HepG2 (cell line): ENCODE measurements around the gene RPTOR. TPM values are rescaled to one million over a fixed set of nuclear protein-coding genes. Genes with fewer than 3 reads are reported as not detected.

Experiments used
- ATAC-seq: fragments of 200-7000 bp; cut with Tn5 transposase; 3 replicates; pipeline ENCODE4 v1.9.1; 2020; ENCODE audit warnings: mild to moderate bottlenecking, moderate library complexity
- BruUV-seq: library from RNA; stranded (reverse); fragments of 400-500 nt; replicated peaks from 2 replicates; lab custom pipeline; 2021; lab: Mats Ljungman, UMichigan
- CTCF ChIA-PET: fragments of 300-600 bp; formaldehyde crosslinking; extraction: SDS; loops from one replicate; lab custom pipeline; 2021; ENCODE audit warnings: low total read pairs, inconsistent platforms, low intra/inter-chr PET ratio; lab: Yijun Ruan, JAX
- POLR2A ChIA-PET: fragments of 350-600 bp; sonication (Branson Sonifier 250); formaldehyde crosslinking; loops from one replicate; lab custom pipeline; 2020; ENCODE audit warnings: antibody characterized with exemption, inconsistent platforms; lab: Yijun Ruan, JAX
- DNase-seq: peaks from one replicate; pipeline ENCODE4 v3.0.0-alpha.2; 2015; ENCODE audit warnings: low spot score
- FAIRE-seq: peaks from 3 replicates; lab custom pipeline; 2011; peaks lifted over from hg19 to GRCh38; lab: Jason Lieb, UNC
- H2AFZ ChIP-seq: one replicate; pipeline ENCODE4 v1.6.1; 2011; ENCODE audit warnings: low read length, inconsistent platforms
- H3K27ac ChIP-seq: fragments of 300-600 bp; 3 replicates; pipeline ENCODE4 v1.8.0; 2011; ENCODE audit warnings: mixed run types, mild to moderate bottlenecking, mixed read lengths, low read length, inconsistent platforms; ENCODE audit not compliant: insufficient read depth; ENCODE audit errors: extremely low read length
- H3K27me3 ChIP-seq, 2 experiments: fragments of 200-600 bp in 1 of 2; 2 replicates in 1 of 2; 3 replicates in 1 of 2; pipeline versions ENCODE4 v1.6.0 to v1.8.0; 2011; ENCODE audit warnings: low read length in 2 of 2, mild to moderate bottlenecking in 2 of 2, moderate library complexity in 2 of 2, inconsistent platforms in 1 of 2; ENCODE audit not compliant: insufficient read depth in 2 of 2, control insufficient read depth in 1 of 2
- H3K36me3 ChIP-seq, 2 experiments: fragments of 200-600 bp in 1 of 2; replicated peaks in 1 of 2; 2 replicates in 1 of 2; 3 replicates in 1 of 2; pipeline versions ENCODE4 v1.5.1 to v1.8.0; 2011; ENCODE audit warnings: low read length in 2 of 2, inconsistent platforms in 1 of 2; ENCODE audit not compliant: insufficient read depth in 2 of 2, control insufficient read depth in 1 of 2
- H3K4me1 ChIP-seq: 2 replicates; pipeline ENCODE4 v1.5.1; 2012; ENCODE audit warnings: low read length, inconsistent platforms; ENCODE audit not compliant: insufficient read depth
- H3K4me2 ChIP-seq: 2 replicates; pipeline ENCODE4 v1.6.0; 2011; ENCODE audit warnings: low read depth, low read length, inconsistent platforms
- H3K4me3 ChIP-seq, 3 experiments: fragments of 200-600 bp in 1 of 3; sonication (generic), shearing (Covaris generic) in 1 of 3; replicated peaks in 1 of 3; 2 replicates each; pipeline ENCODE4 v1.5.1; 2011 to 2016; ENCODE audit warnings: low read length in 3 of 3, inconsistent platforms in 2 of 3, low read depth in 2 of 3, mild to moderate bottlenecking in 2 of 3, control low read depth in 1 of 3, mixed read lengths in 1 of 3; ENCODE audit not compliant: insufficient read depth in 1 of 3
- H3K79me2 ChIP-seq: one replicate; pipeline ENCODE4 v1.6.1; 2011; ENCODE audit warnings: low read length, inconsistent platforms; ENCODE audit not compliant: insufficient read depth
- H3K9ac ChIP-seq: 2 replicates; pipeline ENCODE4 v1.6.0; 2011; ENCODE audit warnings: mild to moderate bottlenecking, low read depth, low read length, inconsistent platforms; ENCODE audit not compliant: insufficient read depth
- H3K9me3 ChIP-seq: 2 replicates; pipeline ENCODE4 v1.5.1; 2012; ENCODE audit warnings: mild to moderate bottlenecking, low read length
- H4K20me1 ChIP-seq: 2 replicates; pipeline ENCODE4 v1.6.0; 2011; ENCODE audit warnings: inconsistent platforms, mild to moderate bottlenecking, low read length, moderate library complexity; ENCODE audit not compliant: insufficient read depth
- CAMTA2 ChIP-seq: sonication (generic); formaldehyde crosslinking; IDR thresholded peaks from 2 replicates; pipeline ENCODE4 v1.4.0; 2020; ENCODE audit warnings: mild to moderate bottlenecking, missing genetic modification reagents, borderline replicate concordance
- EHMT2 ChIP-seq: fragments of 200-600 bp; sonication (generic); IDR thresholded peaks from 2 replicates; pipeline ENCODE4 v1.7.0; 2017; ENCODE audit warnings: antibody characterized with exemption, low read depth, low read length, borderline replicate concordance
- GLI4 ChIP-seq: sonication (generic); formaldehyde crosslinking; IDR thresholded peaks from 2 replicates; pipeline ENCODE4 v1.5.1; 2020; ENCODE audit warnings: missing genetic modification reagents, mild to moderate bottlenecking, moderate library complexity, borderline replicate concordance
- KLF9 ChIP-seq: IDR thresholded peaks from 2 replicates; pipeline ENCODE4 v1.6.1; 2016; ENCODE audit warnings: low read depth
- MLXIP ChIP-seq: sonication (generic); formaldehyde crosslinking; IDR thresholded peaks from 2 replicates; pipeline ENCODE4 v1.9.0; 2021; ENCODE audit warnings: missing genetic modification reagents, borderline replicate concordance
- NCOA5 ChIP-seq: sonication (generic); formaldehyde crosslinking; IDR thresholded peaks from 2 replicates; pipeline ENCODE4 v1.4.0; 2020; ENCODE audit warnings: missing genetic modification reagents
- REPIN1 ChIP-seq: sonication (generic); formaldehyde crosslinking; IDR thresholded peaks from 2 replicates; pipeline ENCODE4 v1.8.0; 2022; ENCODE audit warnings: missing genetic modification reagents, low read depth, mild to moderate bottlenecking, borderline replicate concordance
- RFXAP ChIP-seq: sonication (generic); formaldehyde crosslinking; IDR thresholded peaks from 2 replicates; pipeline ENCODE4 v1.4.0; 2020; ENCODE audit warnings: missing genetic modification reagents, borderline replicate concordance
- RORA ChIP-seq: sonication (generic); formaldehyde crosslinking; IDR thresholded peaks from 2 replicates; pipeline ENCODE4 v1.5.0; 2020; ENCODE audit warnings: mild to moderate bottlenecking, missing genetic modification reagents, moderate library complexity
- SNRNP70 ChIP-seq: fragments of 200-400 bp; formaldehyde crosslinking; IDR thresholded peaks from 2 replicates; pipeline ENCODE4 v1.6.1; 2017; ENCODE audit warnings: mild to moderate bottlenecking, low read depth, low read length, moderate library complexity
- SP2 ChIP-seq: sonication (generic); formaldehyde crosslinking; IDR thresholded peaks from 2 replicates; pipeline ENCODE4 v1.5.1; 2020; ENCODE audit warnings: mild to moderate bottlenecking, missing genetic modification reagents
- THAP7 ChIP-seq: sonication (generic); formaldehyde crosslinking; IDR thresholded peaks from 2 replicates; pipeline ENCODE4 v1.8.1; 2023; ENCODE audit warnings: mild to moderate bottlenecking, missing genetic modification reagents
- ZBTB38 ChIP-seq: sonication (generic); formaldehyde crosslinking; IDR thresholded peaks from 2 replicates; pipeline ENCODE4 v1.5.1; 2020; ENCODE audit warnings: mild to moderate bottlenecking, missing genetic modification reagents
- ZNF256 ChIP-seq: sonication (generic); formaldehyde crosslinking; conservative IDR thresholded peaks from 2 replicates; pipeline ENCODE4 v1.4.0; 2020; ENCODE audit warnings: missing genetic modification reagents
- ZNF543 ChIP-seq: sonication (generic); formaldehyde crosslinking; IDR thresholded peaks from 2 replicates; pipeline ENCODE4 v1.4.0; 2020; ENCODE audit warnings: mild to moderate bottlenecking, missing genetic modification reagents
- ZNF564 ChIP-seq: sonication (generic); formaldehyde crosslinking; IDR thresholded peaks from 2 replicates; pipeline ENCODE4 v1.8.1; 2023; ENCODE audit warnings: mild to moderate bottlenecking, missing genetic modification reagents
- ZNF576 ChIP-seq: sonication (generic); formaldehyde crosslinking; IDR thresholded peaks from 2 replicates; pipeline ENCODE4 v1.4.0; 2020; ENCODE audit warnings: mild to moderate bottlenecking, missing genetic modification reagents
- WGBS: methylation state at CpG from one replicate; pipeline ENCODE4 v1.1.6; 2017; ENCODE audit warnings: low lambda C conversion rate; 5-methylcytosine and 5-hydroxymethylcytosine counted together
- in situ Hi-C: cut with HindIII; loops from 2 replicates; pipeline ENCODE4 v1.10.0; 2017; ENCODE audit warnings: low pct_unique_long_range_greater_than_20kb; ENCODE audit not compliant: extremely low pct_ligation_motif_present
- intact Hi-C: fragments of 100-400 bp; cut with micrococcal nuclease; formaldehyde crosslinking; loops from one replicate; pipeline ENCODE4 v1.10.0; 2022; ENCODE audit not compliant: unreplicated experiment
- polyA plus RNA-seq, 8 experiments: library from polyadenylated mRNA; depleted of rRNA in 3 of 8; stranded (reverse) in 7 of 8; unstranded in 1 of 8; fragments of >200 nt; fragmentation: Illumina TruSeq in 4 of 8; extraction: Trizol in 4 of 8; gene quantifications; 2 replicates each; pipeline versions ENCODE4 v1.2.1 to v1.2.3, GENCODE V29; 2011 to 2016; ENCODE audit warnings: low read depth in 4 of 8, missing spikeins in 1 of 8, mixed read lengths in 1 of 8; ENCODE audit not compliant: insufficient read depth in 1 of 8
- total RNA-seq, 5 experiments: library from RNA; depleted of rRNA; stranded (reverse); fragments of >200 nt; fragmentation: Illumina TruSeq; extraction: Trizol; gene quantifications; 2 replicates each; pipeline ENCODE4 v1.2.3, GENCODE V29; 2016; ENCODE audit warnings: low read depth in 1 of 5

RPTOR gene
- total and polyA plus RNA-seq, 2 of the 13 experiments (the other 11 are each of a cell fraction or from before 2014, with no cell fraction given): 6.6 to 25.3 TPM

GRCh38 chr17:80909635-80910034, 365.0 kb downstream of the RPTOR start:
- no peaks in the 10 kb centered on the region for H3K79me2 ChIP-seq
- H3K4me2 ChIP-seq: no peak overlapping the region
- no peak overlapping the region for H3K9ac ChIP-seq
- no peaks in the 10 kb centered on the region for H3K9me3 ChIP-seq
- ChIA-PET CTCF (no interaction called here), POLR2A (no interaction called here)
- BruUV-seq: no TSS peak
- H3K4me1 ChIP-seq: no peaks in the 10 kb centered on the region
- H3K36me3 ChIP-seq: peaks cover 40 to 57% of the 10 kb centered on the region in 2 experiments; a peak in 4 of 5 replicates
- TF ChIP-seq SP2 (no peak), NCOA5 (CRISPR knock-in tag) (no peak), GLI4 (CRISPR knock-in tag) (no peak), ZBTB38 (no peak), ZNF576 (no peak), RFXAP (CRISPR knock-in tag) (no peak), REPIN1 (CRISPR knock-in tag) (no peak), MLXIP (CRISPR knock-in tag) (no peak), SNRNP70 (no peak), ZNF543 (CRISPR knock-in tag) (no peak), RORA (CRISPR knock-in tag) (no peak), EHMT2 (no peak), CAMTA2 (CRISPR knock-in tag) (no peak), ZNF564 (CRISPR knock-in tag) (no peak), KLF9 (CRISPR knock-in tag) (no peak), THAP7 (no peak), ZNF256 (CRISPR knock-in tag) (no peak)
- no peaks in the 10 kb centered on the region for H3K27me3 ChIP-seq
- DNase-seq (no peak), FAIRE-seq (no peak), ATAC-seq (no peak)
- WGBS: 98% methylated on average over 2 of the region's 2 CpGs
- no peak overlapping the region for H2AFZ ChIP-seq
- no peaks in the 10 kb centered on the region for H4K20me1 ChIP-seq
- H3K4me3 ChIP-seq: no peak overlapping the region
- intact Hi-C loops: no loop called here
- in situ Hi-C loops: no loop called here
- H3K27ac ChIP-seq: no peak overlapping the region
